Ascending aorta (tissue), 2 donors: ENCODE data around the gene SBSN. TPM values are rescaled to one million over a fixed set of nuclear protein-coding genes. Genes with fewer than 3 reads are reported as not detected.

Source experiments
- DNase-seq, 2 donors: peaks; one replicate each; pipeline ENCODE4 v3.0.0-alpha.2; 2019; ENCODE audit warnings: low spot score in 2 of 2
- H3K27ac ChIP-seq, 2 donors: fragments of 200-600 bp; sonication (generic); one replicate each; pipeline ENCODE4 v1.5.1; 2016 to 2017; ENCODE audit warnings: mild to moderate bottlenecking in 1 of 2
- H3K27me3 ChIP-seq: fragments of 200-600 bp; sonication (generic); one replicate; pipeline ENCODE4 v1.5.1; 2017
- H3K36me3 ChIP-seq, 2 donors: fragments of 200-600 bp; sonication (generic); one replicate each; pipeline ENCODE4 v1.5.1; 2016
- H3K4me1 ChIP-seq, 2 donors: fragments of 200-600 bp; sonication (generic); one replicate each; pipeline ENCODE4 v1.5.1; 2016 to 2017; ENCODE audit warnings: mild to moderate bottlenecking in 1 of 2
- H3K4me3 ChIP-seq, 2 donors: fragments of 200-600 bp; sonication (generic); one replicate each; pipeline ENCODE4 v1.5.1; 2016 to 2017; ENCODE audit warnings: mild to moderate bottlenecking in 1 of 2
- H3K9me3 ChIP-seq, 2 donors: fragments of 200-600 bp; sonication (generic); one replicate each; pipeline ENCODE4 v1.5.1; 2016
- CTCF ChIP-seq, 3 experiments: fragments of 200-600 bp in 2 of 3; fragments of 450-650 bp in 1 of 3; sonication (generic) in 2 of 3; IDR thresholded peaks; one replicate each; pipeline ENCODE4 v1.5.1; 2016 to 2019; ENCODE audit warnings: antibody characterized with exemption in 3 of 3, mild to moderate bottlenecking in 1 of 3, moderate library complexity in 1 of 3
- intact Hi-C: fragments of 100-400 bp; cut with DNase I; formaldehyde crosslinking; loops from one replicate; pipeline ENCODE4 v1.15.1; 2023
- total RNA-seq: library from RNA; depleted of rRNA; stranded (reverse); fragments of >200 nt; gene quantifications from one replicate; pipeline ENCODE4 v1.1.0, GENCODE V29; 2016

SBSN gene
- total RNA-seq, 1 donor from 2014 or later, result not detected

- intact Hi-C loops, result no loop called here
- no peaks in the 10 kb centered on the region for H3K36me3 ChIP-seq
- H3K27me3 ChIP-seq, result no peaks in the 10 kb centered on the region
- TF ChIP-seq CTCF (IDR thresholded peaks at IDR 0.05), result no peak
- H3K4me3 ChIP-seq, result no peak overlapping the region
- H3K4me1 ChIP-seq, result no peaks in the 10 kb centered on the region
- H3K9me3 ChIP-seq, result no peaks in the 10 kb centered on the region
- H3K27ac ChIP-seq, result no peak overlapping the region
- DNase-seq, result no peak
These were observed 9.8 kb downstream of the SBSN start for GRCh38 chr19:35518313-35518712.

GRCh38 chr19:35517342-35517741 lies 10.8 kb downstream of the SBSN start:
- Histone ChIP-seq H3K4me1 (no peaks in the 10 kb centered on the region), H3K27ac (no peak overlapping the region), H3K36me3 (no peaks in the 10 kb centered on the region), H3K4me3 (no peak overlapping the region), H3K9me3 (no peaks in the 10 kb centered on the region), H3K27me3 (no peaks in the 10 kb centered on the region)
- DNase-seq, result no peak
- intact Hi-C loops, result no loop called here
- no peak for TF ChIP-seq CTCF (IDR thresholded peaks at IDR 0.05)

GRCh38 chr19:35516310-35516709 lies 11.8 kb downstream of the SBSN start:
- Histone ChIP-seq H3K27me3 (no peaks in the 10 kb centered on the region), H3K4me1 (no peaks in the 10 kb centered on the region), H3K36me3 (no peaks in the 10 kb centered on the region), H3K27ac (no peak overlapping the region), H3K9me3 (no peaks in the 10 kb centered on the region), H3K4me3 (no peak overlapping the region)
- intact Hi-C loops, result no loop called here
- TF ChIP-seq CTCF (IDR thresholded peaks at IDR 0.05), result no peak
- no peak for DNase-seq

GRCh38 chr19:35514282-35514809 lies 13.8 kb downstream of the SBSN start:
- intact Hi-C loops, result no loop called here
- TF ChIP-seq CTCF (IDR thresholded peaks at IDR 0.05), result no peak
- no peak for DNase-seq
- Histone ChIP-seq H3K4me1 (no peaks in the 10 kb centered on the region), H3K36me3 (no peaks in the 10 kb centered on the region), H3K27me3 (no peaks in the 10 kb centered on the region), H3K27ac (no peak overlapping the region), H3K9me3 (no peaks in the 10 kb centered on the region), H3K4me3 (no peak overlapping the region)

- intact Hi-C loops, result no loop called here
- no peaks in the 10 kb centered on the region for H3K4me1 ChIP-seq
- TF ChIP-seq CTCF (IDR thresholded peaks at IDR 0.05), result no peak
- no peaks in the 10 kb centered on the region for H3K9me3 ChIP-seq
- no peaks in the 10 kb centered on the region for H3K27me3 ChIP-seq
- no peak within 1 kb of the TSS for H3K27ac ChIP-seq
- no peaks in the 10 kb centered on the region for H3K36me3 ChIP-seq
- no peak within 1 kb of the TSS for H3K4me3 ChIP-seq
- no peak for DNase-seq
These were observed 14.4 kb downstream of the SBSN start, which contains the start of gene DMKN for GRCh38 chr19:35513628-35514281. Gene DMKN (minus strand): TSS chr19:35513649. CDS start chr19:35513475, 174 bp downstream.
